Liver (tissue), 9 donors: ENCODE results near the gene NARF. TPM values are rescaled to one million over a fixed set of nuclear protein-coding genes. Genes with fewer than 3 reads are reported as not detected.

Experiments
- DNase-seq: peaks from one replicate; pipeline ENCODE4 v3.0.0-alpha.2; 2017; ENCODE audit warnings: low spot score
- H3K27ac ChIP-seq, 2 donors: one replicate each; pipeline ENCODE4 v1.7.0; 2013; ENCODE audit warnings: inconsistent platforms in 2 of 2, low read length in 2 of 2, control low read depth in 1 of 2, low read depth in 1 of 2, mild to moderate bottlenecking in 1 of 2
- H3K27me3 ChIP-seq, 4 donors: one replicate each; pipeline versions ENCODE4 v1.6.1 to v1.7.0; 2013; ENCODE audit warnings: low read length in 3 of 4, inconsistent platforms in 1 of 4, mild to moderate bottlenecking in 1 of 4, moderate library complexity in 1 of 4; ENCODE audit not compliant: control insufficient read depth in 4 of 4, insufficient read depth in 4 of 4
- H3K36me3 ChIP-seq, 4 donors: one replicate each; pipeline versions ENCODE4 v1.6.1 to v1.7.0; 2013; ENCODE audit warnings: low read length in 3 of 4, mild to moderate bottlenecking in 3 of 4, low read depth in 1 of 4, moderate library complexity in 1 of 4; ENCODE audit not compliant: control insufficient read depth in 4 of 4, insufficient read depth in 3 of 4
- H3K4me1 ChIP-seq, 4 donors: one replicate each; pipeline versions ENCODE4 v1.6.1 to v1.7.0; 2013; ENCODE audit warnings: low read length in 3 of 4, mild to moderate bottlenecking in 3 of 4, moderate library complexity in 1 of 4; ENCODE audit not compliant: control insufficient read depth in 4 of 4, insufficient read depth in 4 of 4
- H3K4me3 ChIP-seq, 3 donors: one replicate each; pipeline versions ENCODE4 v1.6.1 to v1.7.0; 2013; ENCODE audit warnings: low read length in 3 of 3, control low read depth in 1 of 3, low read depth in 1 of 3, mild to moderate bottlenecking in 1 of 3
- H3K9ac ChIP-seq, 2 donors: one replicate each; pipeline ENCODE4 v1.7.0; 2013; ENCODE audit warnings: low read length in 2 of 2, mild to moderate bottlenecking in 2 of 2, moderate library complexity in 2 of 2, control low read depth in 1 of 2, low read depth in 1 of 2
- H3K9me3 ChIP-seq, 4 donors: one replicate each; pipeline versions ENCODE4 v1.6.1 to v1.7.0; 2013; ENCODE audit warnings: low read length in 3 of 4; ENCODE audit not compliant: control insufficient read depth in 4 of 4
- CTCF ChIP-seq: fragments of 150-350 bp; IDR thresholded peaks from 2 replicates; pipeline ENCODE4 v1.5.1; 2017; ENCODE audit warnings: improper control_type of control experiment, low read depth, low read length; ENCODE audit not compliant: missing input control
- EGR1 ChIP-seq, 2 donors: IDR thresholded peaks; 2 replicates each; pipeline ENCODE4 v1.6.1; 2016 to 2018; ENCODE audit warnings: antibody characterized with exemption in 2 of 2, low read depth in 2 of 2
- FOXA1 ChIP-seq: IDR thresholded peaks from 2 replicates; pipeline ENCODE4 v1.6.1; 2016; ENCODE audit warnings: antibody characterized with exemption
- FOXA2 ChIP-seq: IDR thresholded peaks from 2 replicates; pipeline ENCODE4 v1.6.1; 2016; ENCODE audit warnings: antibody characterized with exemption
- GABPA ChIP-seq, 2 donors: IDR thresholded peaks in 1 of 2; conservative IDR thresholded peaks in 1 of 2; 2 replicates each; pipeline ENCODE4 v1.6.1; 2016; ENCODE audit warnings: antibody characterized with exemption in 2 of 2, mild to moderate bottlenecking in 1 of 2, moderate library complexity in 1 of 2
- HNF4G ChIP-seq: IDR thresholded peaks from 2 replicates; pipeline ENCODE4 v1.6.1; 2016; ENCODE audit warnings: antibody characterized with exemption
- JUND ChIP-seq, 2 donors: IDR thresholded peaks; 2 replicates each; pipeline ENCODE4 v1.6.1; 2016; ENCODE audit warnings: antibody characterized with exemption in 2 of 2
- MAX ChIP-seq: IDR thresholded peaks from 2 replicates; pipeline ENCODE4 v1.6.1; 2016; ENCODE audit warnings: antibody characterized with exemption
- RAD21 ChIP-seq, 2 donors: IDR thresholded peaks; 2 replicates each; pipeline ENCODE4 v1.6.1; 2016; ENCODE audit warnings: antibody characterized with exemption in 2 of 2, mild to moderate bottlenecking in 2 of 2
- RXRA ChIP-seq, 2 donors: IDR thresholded peaks; 2 replicates each; pipeline ENCODE4 v1.6.1; 2017 to 2018; ENCODE audit warnings: antibody characterized with exemption in 2 of 2, mild to moderate bottlenecking in 1 of 2
- SP1 ChIP-seq: IDR thresholded peaks from 2 replicates; pipeline ENCODE4 v1.6.1; 2018; ENCODE audit warnings: antibody characterized with exemption, mild to moderate bottlenecking
- TAF1 ChIP-seq: conservative IDR thresholded peaks from 2 replicates; pipeline ENCODE4 v1.6.1; 2016; ENCODE audit warnings: antibody characterized with exemption, mild to moderate bottlenecking
- YY1 ChIP-seq: IDR thresholded peaks from 2 replicates; pipeline ENCODE4 v1.6.1; 2016; ENCODE audit warnings: antibody characterized with exemption, mild to moderate bottlenecking
- ZBTB33 ChIP-seq: IDR thresholded peaks from 2 replicates; pipeline ENCODE4 v1.6.1; 2016; ENCODE audit warnings: antibody characterized with exemption
- WGBS: extraction: QIAGEN DNeasy Blood & Tissue Kit; methylation state at CpG from one replicate; pipeline ENCODE4 v1.1.7; 2013; 5-methylcytosine and 5-hydroxymethylcytosine counted together
- polyA plus RNA-seq, 2 donors: library from polyadenylated mRNA; stranded (reverse) in 1 of 2; unstranded in 1 of 2; fragments of 200-250 nt in 1 of 2; fragments of >200 nt in 1 of 2; fragmentation: Nextera tagmentation in 1 of 2; extraction: Ambion mirVana in 1 of 2; gene quantifications; one replicate each; pipeline versions ENCODE4 v1.2.1 to v1.2.3, GENCODE V29; 2013 to 2015
- total RNA-seq, 2 donors: library from RNA; depleted of rRNA; stranded (reverse); fragments of >200 nt; gene quantifications; one replicate each; pipeline ENCODE4 v1.2.3, GENCODE V29; 2014
- TF ChIP-seq, protein P1 (sequence below): IDR thresholded peaks from 2 replicates; pipeline ENCODE4 v1.6.1; 2016; ENCODE audit warnings: antibody characterized with exemption, mild to moderate bottlenecking
- TF ChIP-seq, protein P2 (sequence below): IDR thresholded peaks from 2 replicates; pipeline ENCODE4 v1.6.1; 2016; ENCODE audit warnings: antibody characterized with exemption
- donor health status: healthy.
- donor health status: healthy.
- donor health status: healthy.
- donor health status: healthy.
- donor health status: healthy.

NARF gene
- total and polyA plus RNA-seq, 4 donors = 19.8 to 87.5 (median 26.2) TPM

GRCh38 chr17:82465023-82465603, 6.6 kb downstream of the NARF start:
- Histone ChIP-seq H3K36me3 (peaks cover 9 to 55% (median 32%) of the 10 kb centered on the region in 4 donors), H3K27ac (no peak overlapping the region)

GRCh38 chr17:82468692-82469091, 10.2 kb downstream of the NARF start:
- Histone ChIP-seq H3K9ac (no peak overlapping the region), H3K27me3 (no peaks in the 10 kb centered on the region)
- 90% methylated on average over 7 of the region's 7 CpGs for WGBS
- no peak for TF ChIP-seq RAD21 (IDR thresholded peaks at IDR 0.05)
- no peak for TF ChIP-seq TAF1
- no peak for TF ChIP-seq FOXA2
- TF ChIP-seq SP1 = no peak
- TF ChIP-seq, protein P1, sequence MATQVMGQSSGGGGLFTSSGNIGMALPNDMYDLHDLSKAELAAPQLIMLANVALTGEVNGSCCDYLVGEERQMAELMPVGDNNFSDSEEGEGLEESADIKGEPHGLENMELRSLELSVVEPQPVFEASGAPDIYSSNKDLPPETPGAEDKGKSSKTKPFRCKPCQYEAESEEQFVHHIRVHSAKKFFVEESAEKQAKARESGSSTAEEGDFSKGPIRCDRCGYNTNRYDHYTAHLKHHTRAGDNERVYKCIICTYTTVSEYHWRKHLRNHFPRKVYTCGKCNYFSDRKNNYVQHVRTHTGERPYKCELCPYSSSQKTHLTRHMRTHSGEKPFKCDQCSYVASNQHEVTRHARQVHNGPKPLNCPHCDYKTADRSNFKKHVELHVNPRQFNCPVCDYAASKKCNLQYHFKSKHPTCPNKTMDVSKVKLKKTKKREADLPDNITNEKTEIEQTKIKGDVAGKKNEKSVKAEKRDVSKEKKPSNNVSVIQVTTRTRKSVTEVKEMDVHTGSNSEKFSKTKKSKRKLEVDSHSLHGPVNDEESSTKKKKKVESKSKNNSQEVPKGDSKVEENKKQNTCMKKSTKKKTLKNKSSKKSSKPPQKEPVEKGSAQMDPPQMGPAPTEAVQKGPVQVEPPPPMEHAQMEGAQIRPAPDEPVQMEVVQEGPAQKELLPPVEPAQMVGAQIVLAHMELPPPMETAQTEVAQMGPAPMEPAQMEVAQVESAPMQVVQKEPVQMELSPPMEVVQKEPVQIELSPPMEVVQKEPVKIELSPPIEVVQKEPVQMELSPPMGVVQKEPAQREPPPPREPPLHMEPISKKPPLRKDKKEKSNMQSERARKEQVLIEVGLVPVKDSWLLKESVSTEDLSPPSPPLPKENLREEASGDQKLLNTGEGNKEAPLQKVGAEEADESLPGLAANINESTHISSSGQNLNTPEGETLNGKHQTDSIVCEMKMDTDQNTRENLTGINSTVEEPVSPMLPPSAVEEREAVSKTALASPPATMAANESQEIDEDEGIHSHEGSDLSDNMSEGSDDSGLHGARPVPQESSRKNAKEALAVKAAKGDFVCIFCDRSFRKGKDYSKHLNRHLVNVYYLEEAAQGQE = no peak
- TF ChIP-seq GABPA (IDR thresholded peaks at IDR 0.05 in 1 of 2, conservative IDR thresholded peaks at IDR 0.05 in 1 of 2) = no peak
- TF ChIP-seq, protein P2, sequence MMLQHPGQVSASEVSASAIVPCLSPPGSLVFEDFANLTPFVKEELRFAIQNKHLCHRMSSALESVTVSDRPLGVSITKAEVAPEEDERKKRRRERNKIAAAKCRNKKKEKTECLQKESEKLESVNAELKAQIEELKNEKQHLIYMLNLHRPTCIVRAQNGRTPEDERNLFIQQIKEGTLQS = no peak
- no peak for TF ChIP-seq FOXA1
- no peak for TF ChIP-seq MAX
- no peak for TF ChIP-seq CTCF
- TF ChIP-seq HNF4G = no peak
- TF ChIP-seq RXRA (IDR thresholded peaks at IDR 0.05) = no peak
- TF ChIP-seq YY1 = no peak
- TF ChIP-seq ZBTB33 = no peak
- no peak for TF ChIP-seq JUND (IDR thresholded peaks at IDR 0.05)
- TF ChIP-seq EGR1 (IDR thresholded peaks at IDR 0.05; ENCODE audit: low read depth in 2 of 2) = no peak

More at GRCh38 chr17:82465023-82465603, 6.6 kb downstream of the NARF start:
- H3K9ac ChIP-seq = no peak overlapping the region
- no peak for TF ChIP-seq GABPA (IDR thresholded peaks at IDR 0.05 in 1 of 2, conservative IDR thresholded peaks at IDR 0.05 in 1 of 2)
- TF ChIP-seq SP1 = no peak
- no peak for TF ChIP-seq RXRA (IDR thresholded peaks at IDR 0.05)
- TF ChIP-seq YY1 = no peak
- TF ChIP-seq EGR1 (IDR thresholded peaks at IDR 0.05; ENCODE audit: low read depth in 2 of 2) = no peak
- TF ChIP-seq FOXA1 = no peak
- TF ChIP-seq, protein P1 = no peak
- TF ChIP-seq, protein P2 = no peak
- TF ChIP-seq HNF4G = no peak
- no peaks in the 10 kb centered on the region for H3K27me3 ChIP-seq
- no peak overlapping the region for H3K4me3 ChIP-seq
- H3K4me1 ChIP-seq = peaks cover 0 to 6% (median 0%) of the 10 kb centered on the region in 4 donors
- 90% methylated on average over 7 of the region's 7 CpGs for WGBS
- DNase-seq = peak; percentile 50
- no peaks in the 10 kb centered on the region for H3K9me3 ChIP-seq

More at GRCh38 chr17:82468692-82469091, 10.2 kb downstream of the NARF start:
- H3K9me3 ChIP-seq = no peaks in the 10 kb centered on the region
- no peak overlapping the region for H3K27ac ChIP-seq
- DNase-seq = no peak
- no peak overlapping the region for H3K4me3 ChIP-seq
- H3K36me3 ChIP-seq = peaks cover 13 to 43% (median 29%) of the 10 kb centered on the region in 4 donors
- H3K4me1 ChIP-seq = no peaks in the 10 kb centered on the region
